Right lobe of liver (tissue), 4 donors: Measurements from ENCODE around the gene MED15.
A peak's percentile ranks its signal among the peaks of the same experiment; 100 is the strongest.

Experiments
- CTCF ChIP-seq, 4 donors: fragments of 200-600 bp in 3 of 4; fragments of 450-650 bp in 1 of 4; IDR thresholded peaks; one replicate each; pipeline versions ENCODE4 v1.5.1 to v1.8.0; 2016 to 2022; ENCODE audit warnings: antibody characterized with exemption in 4 of 4, mild to moderate bottlenecking in 2 of 4
- POLR2A ChIP-seq: fragments of 450-650 bp; IDR thresholded peaks from one replicate; pipeline ENCODE4 v1.6.1; 2017; ENCODE audit warnings: antibody characterized with exemption, mild to moderate bottlenecking
- donor health status: DM: no; HTN: no; CAD: no.
- donor health status: DM: no; HTN: no; CAD: no.
- donor health status: DM: no; HTN: yes; CAD: no.

GRCh38 chr22:20551805-20552442, 44.5 kb downstream of the MED15 start:
- peak in 1 of 4 donors; percentile 20 for TF ChIP-seq CTCF (IDR thresholded peaks at IDR 0.05)
- no peak for TF ChIP-seq POLR2A
